Measurements from ENCODE around the gene KCNAB1. TPM values are rescaled to one million over a fixed set of nuclear protein-coding genes. Genes with fewer than 3 reads are reported as not detected.
"Not testable (repeated sequence)": the region's sequence is repeated elsewhere in the genome, so short reads cannot be mapped to it uniquely, and the experiment has no call there.

The KCNAB1 gene
- total RNA-seq, 1 donor from 2014 or later, result 3.7 TPM

- intact Hi-C loops (cut with DNase I), result no loop called here
- ATAC-seq (no peak), DNase-seq (ENCODE audit: missing footprints) (no peak)
Measured at GRCh38 chr3:156207802-156208685, 87.7 kb downstream of the KCNAB1 start.

- ATAC-seq (no peak), DNase-seq (ENCODE audit: missing footprints) (no peak)
- intact Hi-C loops (cut with DNase I), result no loop called here
Measured at GRCh38 chr3:156209631-156210335, 89.4 kb downstream of the KCNAB1 start.

DNA sequence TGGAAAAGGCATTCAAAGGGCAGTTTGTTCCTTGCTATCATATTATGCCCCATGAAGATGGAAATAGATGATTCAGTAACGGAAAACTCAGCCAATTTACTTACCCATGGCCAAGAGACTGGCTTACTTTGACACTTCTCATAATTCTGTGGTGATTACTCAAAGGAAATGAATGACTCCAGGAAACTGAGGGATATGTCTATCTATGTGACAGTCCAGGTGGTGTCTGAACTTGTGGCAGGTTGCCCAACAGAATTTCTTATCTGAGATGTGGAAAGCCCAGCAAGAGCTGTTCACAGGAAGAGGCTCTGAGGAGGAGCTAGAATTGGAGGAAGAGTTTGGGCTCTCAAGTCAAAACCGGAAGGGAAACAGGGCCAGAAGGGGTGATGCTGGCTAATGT is 91.2 kb downstream of the KCNAB1 start:
- ATAC-seq (no peak), DNase-seq (ENCODE audit: missing footprints) (no peak)
- intact Hi-C loops (cut with DNase I), result no loop called here

- no peak for DNase-seq (ENCODE audit: missing footprints)
- no peak for ATAC-seq
- intact Hi-C loops (cut with DNase I), result no loop called here
Measured at GRCh38 chr3:156214676-156215075, 94.3 kb downstream of the KCNAB1 start.

GRCh38 chr3:156215751-156216150 is 95.4 kb downstream of the KCNAB1 start:
- ATAC-seq (no peak), DNase-seq (ENCODE audit: missing footprints) (no peak)
- intact Hi-C loops (cut with DNase I), result no loop called here

- no peak for DNase-seq (ENCODE audit: missing footprints)
- intact Hi-C loops (cut with DNase I), result no loop called here
- no peak for ATAC-seq
Measured at GRCh38 chr3:156216216-156216615, 95.8 kb downstream of the KCNAB1 start.

DNA sequence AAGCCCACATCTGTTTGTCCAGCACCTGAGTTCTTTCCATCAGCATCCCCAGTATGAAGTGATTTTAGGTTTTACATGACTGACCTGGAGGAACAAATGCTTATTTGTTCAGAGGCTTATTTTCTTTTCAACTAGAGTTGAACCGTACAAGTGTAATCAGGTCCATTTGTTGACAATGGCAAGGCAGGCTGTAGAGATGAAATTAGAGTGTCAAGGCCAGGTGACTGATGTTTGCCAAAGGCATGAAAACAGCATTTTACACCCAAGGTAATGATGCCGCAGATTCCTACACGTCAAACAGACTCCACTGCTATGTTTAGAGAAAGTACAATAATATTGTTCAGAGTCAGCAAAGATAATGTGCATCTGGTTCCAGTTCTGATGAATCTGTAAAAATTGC is 96.5 kb downstream of the KCNAB1 start:
- DNase-seq (ENCODE audit: missing footprints) (no peak), ATAC-seq (no peak)
- intact Hi-C loops (cut with DNase I), result no loop called here

GRCh38 chr3:156217674-156218352 is 97.4 kb downstream of the KCNAB1 start:
- DNase-seq (ENCODE audit: missing footprints), result no peak
- no peak for ATAC-seq
- intact Hi-C loops (cut with DNase I), result no loop called here

DNA sequence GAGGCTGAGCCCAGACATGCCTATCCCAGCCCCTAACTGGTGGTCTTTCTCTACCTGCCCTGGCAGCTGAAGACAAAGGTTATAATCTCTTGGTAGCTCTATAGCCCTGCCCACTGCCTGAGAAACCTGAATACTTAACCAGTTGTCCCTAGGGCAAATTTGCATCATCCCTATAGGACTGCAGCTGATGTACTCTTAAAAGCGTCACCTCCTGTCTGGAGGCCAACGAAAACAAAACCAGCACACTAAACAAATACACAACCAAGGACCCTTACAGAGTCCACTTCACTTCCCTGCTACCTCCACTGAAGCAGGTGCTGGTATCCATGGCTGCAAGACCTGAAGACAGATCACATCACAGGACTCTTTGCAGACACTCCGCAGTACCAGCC is 98.0 kb downstream of the KCNAB1 start:
- no peak for DNase-seq (ENCODE audit: missing footprints)
- intact Hi-C loops (cut with DNase I), result no loop called here
- ATAC-seq, result no peak

DNA sequence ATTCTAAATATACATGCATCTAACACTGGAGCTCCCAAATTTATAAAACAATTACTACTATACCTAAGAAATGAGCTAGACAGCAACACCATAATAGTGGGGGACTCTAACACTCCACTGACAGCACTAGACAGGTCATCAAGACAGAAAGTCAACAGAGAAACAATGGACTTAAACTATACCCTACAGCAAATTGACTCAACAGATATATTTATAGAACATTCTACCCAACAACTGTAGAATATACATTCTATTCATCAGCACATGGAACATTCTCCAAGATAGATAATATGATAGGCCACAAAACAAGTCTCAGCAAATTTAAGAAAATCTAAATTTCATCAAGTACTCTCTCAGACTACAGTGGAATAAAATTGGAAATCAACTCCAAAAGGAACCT is 102.0 kb downstream of the KCNAB1 start:
- intact Hi-C loops (cut with DNase I); DNase-seq (ENCODE audit: missing footprints); ATAC-seq: not testable (repeated sequence)

GRCh38 chr3:156224046-156224445 is 103.7 kb downstream of the KCNAB1 start:
- DNase-seq (ENCODE audit: missing footprints); intact Hi-C loops (cut with DNase I); ATAC-seq: not testable (repeated sequence)

DNA sequence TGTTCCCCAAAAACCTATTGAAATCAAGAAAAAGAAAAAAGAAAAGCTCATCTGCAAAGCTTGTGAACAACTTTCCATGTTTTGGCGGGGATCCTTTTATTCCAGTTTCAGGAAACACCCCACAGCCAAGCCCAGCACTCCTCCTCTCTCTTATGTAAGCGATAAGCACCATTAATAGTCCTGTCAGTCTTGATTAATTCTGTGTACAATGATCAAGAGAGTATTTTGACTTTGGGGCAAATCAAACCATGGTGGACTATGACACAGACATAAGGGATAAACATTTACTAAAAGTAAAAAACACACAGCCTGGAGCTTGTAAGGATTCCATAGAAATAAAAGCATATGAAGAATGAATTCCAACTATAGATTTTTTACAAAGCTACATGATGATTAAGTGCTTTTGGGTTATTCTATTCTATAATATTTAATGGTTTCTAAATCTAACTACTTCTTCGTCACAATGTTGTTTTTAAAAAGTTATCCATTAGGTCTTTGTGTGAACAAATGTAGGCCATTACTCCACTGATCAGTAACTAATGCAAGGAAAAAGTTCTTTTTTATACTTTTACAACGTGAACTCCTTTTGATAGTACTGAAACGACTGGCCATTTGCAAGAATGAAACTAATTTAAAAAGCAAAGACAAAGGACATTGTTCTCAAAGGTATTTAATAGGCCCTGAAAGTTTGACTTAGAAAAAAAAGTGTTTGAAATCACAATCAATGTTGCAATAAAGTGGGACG is 106.5 kb downstream of the KCNAB1 start:
- ATAC-seq, result no peak
- intact Hi-C loops (cut with DNase I), result no loop called here
- DNase-seq (ENCODE audit: missing footprints), result no peak

- no peak for ATAC-seq
- intact Hi-C loops (cut with DNase I), result no loop called here
- DNase-seq (ENCODE audit: missing footprints), result no peak
Measured at GRCh38 chr3:156227704-156228103, 107.3 kb downstream of the KCNAB1 start.

DNA sequence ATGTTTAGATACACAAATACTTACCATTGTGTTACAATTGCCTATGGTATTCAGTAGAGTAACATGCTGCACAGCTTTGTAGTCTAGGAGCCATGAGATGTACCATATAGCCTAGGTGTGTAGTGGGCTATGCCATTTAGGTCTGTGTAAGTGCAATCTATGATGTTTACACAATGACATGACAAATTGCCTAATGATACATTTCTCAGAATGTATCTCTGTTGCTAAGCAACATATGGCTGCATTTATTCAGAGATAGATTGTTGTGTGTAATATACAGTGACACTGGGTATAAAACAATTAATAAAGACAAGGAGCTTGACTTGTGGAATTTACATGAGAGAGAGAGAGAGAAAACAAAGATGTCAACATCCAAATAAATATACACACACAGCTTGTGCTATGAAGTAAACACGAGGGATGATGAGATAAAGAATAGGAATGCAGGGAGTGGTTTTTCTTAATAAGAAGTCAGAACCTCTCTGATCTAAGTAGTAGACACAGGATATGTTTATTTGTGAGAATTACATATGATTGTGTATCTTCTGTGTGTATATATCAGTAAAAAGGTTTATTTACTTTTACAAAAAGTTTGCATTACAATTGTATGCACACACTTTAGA is 110.0 kb downstream of the KCNAB1 start:
- intact Hi-C loops (cut with DNase I), result no loop called here
- no peak for ATAC-seq
- DNase-seq (ENCODE audit: missing footprints), result no peak

DNA sequence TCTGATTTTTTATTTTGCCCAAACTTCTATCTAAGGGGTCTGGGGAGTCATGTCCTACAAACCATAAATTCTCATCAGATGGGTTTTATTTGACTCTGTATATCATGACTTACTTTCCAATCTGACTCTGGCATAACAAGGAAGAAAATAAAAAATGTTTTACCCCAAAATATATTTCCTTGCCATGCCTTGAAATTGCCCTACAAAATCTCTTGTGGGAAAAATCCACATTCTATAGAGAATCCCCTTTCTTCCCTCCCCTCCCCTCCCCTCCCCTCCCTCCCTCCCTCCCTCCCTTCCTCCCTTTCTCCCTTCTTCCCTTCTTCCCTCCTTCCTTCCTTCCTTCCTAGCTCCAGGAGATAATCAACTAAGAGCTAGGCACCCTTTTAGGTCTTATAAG is 110.8 kb downstream of the KCNAB1 start:
- DNase-seq (ENCODE audit: missing footprints); ATAC-seq; intact Hi-C loops (cut with DNase I): not testable (repeated sequence)

GRCh38 chr3:156233876-156234275 is 113.5 kb downstream of the KCNAB1 start:
- ATAC-seq (no peak), DNase-seq (ENCODE audit: missing footprints) (no peak)
- intact Hi-C loops (cut with DNase I), result no loop called here

DNA sequence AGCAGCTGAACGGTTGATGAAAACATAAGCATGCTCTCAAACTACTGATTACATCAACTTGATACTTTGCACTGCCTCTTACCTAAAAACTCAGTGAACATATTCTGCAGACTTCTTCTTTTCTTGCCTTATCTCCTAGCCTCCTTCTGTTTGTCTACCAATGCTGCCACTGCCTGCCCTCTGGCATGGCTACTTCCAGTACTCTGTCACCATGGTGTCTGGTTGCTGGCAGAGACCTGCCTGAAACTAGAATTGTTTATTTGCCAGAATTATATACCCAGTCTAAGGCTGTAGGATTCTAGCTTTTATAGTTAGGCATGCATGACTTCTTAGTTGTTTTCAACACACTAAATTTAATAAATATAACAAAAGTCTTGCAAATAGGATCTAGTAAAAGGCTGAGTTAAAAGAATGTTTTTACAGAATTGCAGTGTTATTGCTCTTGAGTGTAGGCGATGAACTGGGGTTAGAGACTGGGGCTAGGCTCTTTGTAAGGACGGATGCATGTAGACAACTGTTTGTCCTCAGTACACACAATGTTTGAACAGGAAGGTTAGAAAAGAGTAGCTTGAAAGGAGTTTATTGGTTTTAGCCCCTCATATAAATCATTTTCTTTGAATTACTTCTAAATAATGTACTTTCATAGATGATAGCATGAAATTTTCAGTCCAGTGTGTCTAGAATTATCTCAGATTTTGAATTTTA is 116.3 kb downstream of the KCNAB1 start:
- DNase-seq (ENCODE audit: missing footprints), result no peak
- ATAC-seq, result no peak
- intact Hi-C loops (cut with DNase I), result no loop called here

GRCh38 chr3:156240642-156241041 is 120.3 kb downstream of the KCNAB1 start:
- intact Hi-C loops (cut with DNase I), result no loop called here
- DNase-seq (ENCODE audit: missing footprints) (no peak), ATAC-seq (no peak)

Data from Right ventricle myocardium inferior (tissue), 1 donor.